Hippocampal formation (tissue), 2 donors: Measurements from ENCODE around the gene PDHA1.

Experiments used
- DNase-seq, 2 donors: peaks; one replicate each; lab custom pipeline; 2025; lab: John Stamatoyannopoulos, UW

The PDHA1 gene

GRCh38 chrX:19375546-19375945, 31.8 kb downstream of the PDHA1 start:
- DNase-seq, result no peak

GRCh38 chrX:19377799-19378198, 34.1 kb downstream of the PDHA1 start:
- no peak for DNase-seq

GRCh38 chrX:19381326-19381725, 37.6 kb downstream of the PDHA1 start:
- no peak for DNase-seq

GRCh38 chrX:19382555-19383145, 38.9 kb downstream of the PDHA1 start:
- peak in 1 of 2 donors; percentile 17 for DNase-seq

GRCh38 chrX:19386679-19387078, 43.0 kb downstream of the PDHA1 start:
- no peak for DNase-seq

GRCh38 chrX:19388064-19388679, 44.4 kb downstream of the PDHA1 start:
- no peak for DNase-seq

- no peak for DNase-seq
Observed at GRCh38 chrX:19388741-19389140, 45.0 kb downstream of the PDHA1 start.

- DNase-seq, result no peak
Observed at GRCh38 chrX:19389227-19389845, 45.6 kb downstream of the PDHA1 start.

GRCh38 chrX:19392078-19392477, 48.4 kb downstream of the PDHA1 start:
- no peak for DNase-seq

- DNase-seq, result no peak
Observed at GRCh38 chrX:19392703-19393102, 49.0 kb downstream of the PDHA1 start.

GRCh38 chrX:19403696-19404095, 60.0 kb downstream of the PDHA1 start:
- DNase-seq, result no peak

- no peak for DNase-seq
Observed at GRCh38 chrX:19410259-19410658, 66.5 kb downstream of the PDHA1 start.
